NCI-H748 treated with DMSO at 0.1 percent for 48 hours (cell line): ENCODE results near the gene CSRP1.

Experiments used
- DNase-seq: peaks from one replicate; lab custom pipeline; 2025; lab: John Stamatoyannopoulos, UW

Gene CSRP1

GRCh38 chr1:201454608-201455007 is 52.3 kb downstream of the CSRP1 start:
- no peak for DNase-seq

- no peak for DNase-seq
Measured at GRCh38 chr1:201452866-201453265, 54.1 kb downstream of the CSRP1 start.

GRCh38 chr1:201450721-201451291 is 56.1 kb downstream of the CSRP1 start:
- no peak for DNase-seq

GRCh38 chr1:201448990-201449389 is 57.9 kb downstream of the CSRP1 start:
- DNase-seq: no peak

DNA sequence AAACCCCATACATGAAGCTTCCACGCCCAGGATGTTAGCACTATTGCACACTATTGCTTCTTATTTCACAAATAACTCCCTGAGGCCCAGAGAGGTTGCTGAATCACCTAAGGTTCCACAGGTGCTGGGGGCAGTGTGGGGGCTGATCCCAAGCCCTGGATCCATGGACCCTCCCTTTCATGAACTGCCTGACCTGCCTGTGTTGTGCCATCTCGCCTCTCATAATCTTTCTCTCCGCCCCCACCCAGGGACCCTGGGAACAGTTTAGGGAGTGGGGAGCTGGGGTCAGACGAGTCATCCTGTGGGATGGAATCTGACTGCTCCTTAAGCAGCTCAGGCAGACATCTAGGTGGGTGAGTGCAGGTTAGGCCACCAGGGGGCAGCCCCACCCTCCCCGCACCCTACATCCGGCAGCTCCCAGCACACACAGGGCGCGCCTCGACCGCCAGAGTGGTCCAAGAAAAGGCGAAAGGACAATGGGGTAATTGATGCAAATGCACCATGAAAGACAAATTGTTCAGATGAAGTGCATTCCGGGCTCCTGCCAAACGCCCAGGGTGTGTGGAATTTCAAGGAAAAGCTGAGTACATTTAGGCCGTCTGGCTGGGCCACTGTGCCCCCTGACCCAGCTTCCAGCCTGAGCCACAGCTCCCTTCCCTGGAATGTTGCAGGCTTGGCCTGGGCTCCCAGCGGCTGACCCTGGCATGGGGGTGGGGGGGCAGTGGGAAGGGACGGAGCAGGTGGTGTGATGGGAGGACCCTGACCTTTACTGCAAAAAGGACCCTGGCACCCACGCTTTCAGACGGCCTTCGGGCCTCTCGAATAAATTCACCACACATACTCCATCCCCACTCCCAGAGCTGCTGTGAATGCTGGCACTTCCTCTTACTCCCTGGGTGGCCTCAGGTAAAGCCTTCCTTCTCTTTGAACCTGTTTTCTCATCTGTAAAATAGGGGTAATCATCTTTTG is 58.7 kb downstream of the CSRP1 start:
- DNase-seq: peak; percentile 5

DNA sequence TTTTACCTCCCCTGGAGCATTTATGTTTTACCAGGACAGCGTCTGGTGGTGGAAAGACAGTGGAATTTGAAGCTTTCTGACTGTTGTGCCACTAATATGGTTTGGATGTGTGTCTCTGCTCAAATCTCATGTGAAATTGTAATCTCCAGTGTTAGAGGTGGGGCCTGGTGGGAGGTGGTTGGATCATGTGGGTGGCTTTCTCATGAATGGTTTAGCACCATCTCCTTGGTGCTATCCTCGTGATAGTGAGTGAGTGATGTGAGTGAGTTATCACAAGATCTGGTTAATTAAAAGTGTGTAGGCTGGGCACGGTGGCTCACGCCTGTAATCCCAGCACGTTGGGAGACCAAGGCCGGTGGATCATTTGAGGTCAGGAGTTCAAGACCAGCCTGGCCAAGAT is 61.6 kb downstream of the CSRP1 start:
- no peak for DNase-seq

- no peak for DNase-seq
Measured at GRCh38 chr1:201444792-201445191, 62.1 kb downstream of the CSRP1 start.

DNA sequence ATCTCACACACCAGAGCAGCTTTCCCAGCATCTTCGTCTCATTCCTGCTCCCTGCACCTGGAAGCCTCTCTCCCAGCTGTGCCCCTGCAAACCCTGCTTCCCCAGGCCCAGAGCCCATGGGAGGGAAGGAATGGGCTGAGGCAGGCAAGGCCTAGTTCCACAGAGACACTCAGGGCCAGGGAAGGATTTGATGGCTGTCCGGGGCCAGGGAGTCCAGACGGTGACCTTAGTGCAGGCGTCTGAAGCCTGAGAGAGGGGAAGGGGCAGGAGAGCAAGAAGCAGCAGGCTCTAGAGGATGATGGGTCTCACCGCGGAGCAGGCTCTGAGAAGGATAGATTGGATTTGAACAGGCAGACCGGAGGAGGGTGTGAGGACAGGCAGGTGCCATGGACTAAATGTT is 63.2 kb downstream of the CSRP1 start:
- no peak for DNase-seq

- DNase-seq: no peak
Measured at GRCh38 chr1:201436969-201437368, 70.0 kb downstream of the CSRP1 start.

DNA sequence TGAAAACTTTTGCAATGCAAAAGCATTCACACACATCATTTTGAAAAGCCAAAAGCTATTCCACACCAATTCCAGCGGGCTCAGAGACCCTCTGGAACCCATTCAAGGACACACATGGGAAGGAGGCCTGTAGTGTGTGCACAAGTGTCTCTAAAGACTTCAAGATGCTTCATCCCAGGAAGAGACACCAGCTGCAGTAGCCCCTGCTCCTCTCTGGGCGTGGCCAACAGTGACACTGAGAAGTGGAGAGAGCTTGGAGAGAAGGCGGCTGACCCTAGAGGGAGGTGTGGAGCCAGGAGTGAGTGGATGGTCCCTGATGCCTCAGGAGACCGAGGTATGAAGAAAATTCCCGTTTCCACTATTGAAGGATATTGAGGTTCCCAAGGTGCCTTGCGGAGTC is 70.5 kb downstream of the CSRP1 start:
- no peak for DNase-seq

GRCh38 chr1:201434266-201434665 is 72.7 kb downstream of the CSRP1 start:
- no peak for DNase-seq

DNA sequence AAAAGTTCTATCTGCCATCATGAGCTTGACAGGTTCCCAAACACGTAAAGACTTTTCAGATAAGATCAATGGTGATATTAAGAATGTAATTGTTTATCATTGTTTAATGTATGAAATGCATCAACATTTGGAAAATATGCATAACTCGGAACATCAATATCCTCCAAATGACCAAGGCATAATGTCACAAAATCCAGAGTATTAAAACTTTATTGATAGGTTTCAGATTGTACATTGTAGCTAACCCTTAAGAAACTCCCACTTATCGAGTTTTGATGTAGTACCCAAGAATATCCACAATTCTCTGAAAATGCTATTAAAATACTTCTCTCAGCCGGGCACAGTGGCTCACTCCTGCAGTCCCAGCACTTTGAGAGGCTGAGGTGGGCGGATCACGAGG is 73.3 kb downstream of the CSRP1 start:
- DNase-seq: no peak
